PC-3 (cell line): ENCODE results near the gene ELOVL5.

Experiments used
- CTCF ChIP-seq: fragments of 300-600 bp; sonication (generic); conservative IDR thresholded peaks from 2 replicates; pipeline ENCODE4 v1.5.1; 2017; ENCODE audit warnings: antibody characterized with exemption, low read depth, mild to moderate bottlenecking, low read length
- EZH2 ChIP-seq: fragments of 300-600 bp; sonication (generic); IDR thresholded peaks from one replicate; pipeline ENCODE4 v1.6.1; 2017; ENCODE audit warnings: antibody characterized with exemption, mild to moderate bottlenecking, low read length; ENCODE audit not compliant: unreplicated experiment

- no peak for TF ChIP-seq CTCF
- no peak for TF ChIP-seq EZH2
Measured at GRCh38 chr6:53360093-53360912, 11.6 kb upstream of the ELOVL5 start.
